HCT116 (cell line): ENCODE data around the gene IZUMO4. TPM values are rescaled to one million over a fixed set of nuclear protein-coding genes. Genes with fewer than 3 reads are reported as not detected.

Experiments
- ATAC-seq: fragments of 200-7000 bp; cut with Tn5 transposase; 2 replicates; pipeline ENCODE4 v1.9.1; 2020; ENCODE audit warnings: mild to moderate bottlenecking, moderate library complexity
- BruUV-seq: library from RNA; stranded (reverse); fragments of 400-500 nt; replicated peaks from 2 replicates; lab custom pipeline; 2021; lab: Mats Ljungman, UMichigan
- CTCF ChIA-PET: fragments of 300-600 bp; sonication (Branson Sonifier 250); formaldehyde crosslinking; loops from one replicate; lab custom pipeline; 2021; ENCODE audit warnings: antibody characterized with exemption; lab: Charles Lee
- POLR2A ChIA-PET: fragments of 300-600, 350-600 bp; sonication (Branson Sonifier 250); formaldehyde crosslinking; loops from one replicate; lab custom pipeline; 2021; ENCODE audit warnings: antibody characterized with exemption; lab: Charles Lee
- RAD21 ChIA-PET, 2 experiments: fragments of 300-600 bp; sonication (Branson Sonifier 250); formaldehyde crosslinking; loops; one replicate each; lab custom pipeline; 2023; ENCODE audit warnings: low total read pairs in 2 of 2; ENCODE audit not compliant: uncharacterized antibody in 2 of 2, unreplicated experiment in 2 of 2, low non-redundant PET in 1 of 2; lab: Charles Lee
- DNase-seq: peaks from one replicate; pipeline ENCODE4 v3.0.0-alpha.2; 2010; ENCODE audit warnings: low read depth, low spot score
- H2AFZ ChIP-seq: fragments of 200-600 bp; shearing (Covaris generic), sonication (generic); 2 replicates; pipeline ENCODE4 v1.6.1; 2017; ENCODE audit warnings: low read depth, mixed run types, mixed read lengths, antibody characterized with exemption, low read length; ENCODE audit not compliant: poor library complexity, severe bottlenecking
- H3K27ac ChIP-seq: 2 replicates; pipeline ENCODE4 v1.5.1; 2012; ENCODE audit warnings: low read depth, low read length
- H3K27me3 ChIP-seq: fragments of 200-600 bp; sonication (generic); 2 replicates; pipeline ENCODE4 v1.6.1; 2016; ENCODE audit warnings: mixed run types, low read length, mixed read lengths; ENCODE audit not compliant: insufficient read depth
- H3K36me3 ChIP-seq, 2 experiments: fragments of 200-500 bp in 1 of 2; fragments of 200-600 bp in 1 of 2; sonication (Bioruptor generic) in 1 of 2; sonication (generic) in 1 of 2; 2 replicates each; pipeline versions ENCODE4 v1.5.1 to v1.6.1; 2014 to 2016; ENCODE audit warnings: low read length in 2 of 2, inconsistent platforms in 1 of 2, mixed read lengths in 1 of 2, mixed run types in 1 of 2; ENCODE audit not compliant: insufficient read depth in 2 of 2, control insufficient read depth in 1 of 2
- H3K4me1 ChIP-seq, 2 experiments: fragments of 200-600 bp in 1 of 2; sonication (generic) in 1 of 2; 2 replicates each; pipeline versions ENCODE4 v1.5.1 to v1.6.1; 2012 to 2017; ENCODE audit warnings: low read length in 2 of 2, inconsistent platforms in 1 of 2, mild to moderate bottlenecking in 1 of 2, mixed read lengths in 1 of 2, mixed run types in 1 of 2, moderate library complexity in 1 of 2; ENCODE audit not compliant: insufficient read depth in 2 of 2, control insufficient read depth in 1 of 2
- H3K4me2 ChIP-seq: fragments of 200-600 bp; sonication (generic); 2 replicates; pipeline ENCODE4 v1.6.1; 2017; ENCODE audit warnings: mixed run types, low read length, mixed read lengths
- H3K4me3 ChIP-seq, 2 experiments: fragments of 200-600 bp in 1 of 2; sonication (generic) in 1 of 2; replicated peaks in 1 of 2; 2 replicates each; pipeline ENCODE4 v1.5.1; 2011 to 2016; ENCODE audit warnings: low read length in 2 of 2, control low read depth in 1 of 2, low read depth in 1 of 2, mild to moderate bottlenecking in 1 of 2, mixed read lengths in 1 of 2, mixed run types in 1 of 2
- H3K79me2 ChIP-seq: fragments of 200-600 bp; sonication (generic); 2 replicates; pipeline ENCODE4 v1.6.1; 2017; ENCODE audit warnings: mild to moderate bottlenecking, mixed run types, low read length, moderate library complexity, mixed read lengths; ENCODE audit not compliant: insufficient read depth
- H3K9ac ChIP-seq: fragments of 200-600 bp; sonication (generic); 2 replicates; pipeline ENCODE4 v1.6.1; 2016; ENCODE audit warnings: low read length, mixed read lengths
- H3K9me2 ChIP-seq: fragments of 200-600 bp; sonication (generic), shearing (Covaris generic); 2 replicates; pipeline ENCODE4 v1.6.1; 2017; ENCODE audit warnings: mixed run types, mild to moderate bottlenecking, moderate library complexity; ENCODE audit not compliant: insufficient read depth
- H3K9me3 ChIP-seq, 2 experiments: fragments of 200-500 bp in 1 of 2; fragments of 200-600 bp in 1 of 2; sonication (Bioruptor generic) in 1 of 2; sonication (generic) in 1 of 2; 2 replicates each; pipeline ENCODE4 v1.6.1; 2014 to 2017; ENCODE audit warnings: low read length in 2 of 2, mixed read lengths in 2 of 2, inconsistent platforms in 1 of 2, low read depth in 1 of 2, mild to moderate bottlenecking in 1 of 2, mixed run types in 1 of 2, moderate library complexity in 1 of 2; ENCODE audit not compliant: control insufficient read depth in 1 of 2, insufficient read depth in 1 of 2
- H4K20me1 ChIP-seq: fragments of 200-600 bp; sonication (generic), shearing (Covaris generic); 2 replicates; pipeline ENCODE4 v1.6.1; 2017; ENCODE audit warnings: mixed run types, mild to moderate bottlenecking, moderate library complexity; ENCODE audit not compliant: insufficient read depth
- ATF3 ChIP-seq: IDR thresholded peaks from 2 replicates; pipeline ENCODE4 v1.6.1; 2012
- CEBPB ChIP-seq: IDR thresholded peaks from 2 replicates; pipeline ENCODE4 v1.6.1; 2012; ENCODE audit warnings: low read depth
- EZH2 ChIP-seq: fragments of 200-600 bp; sonication (generic); IDR thresholded peaks from 2 replicates; pipeline ENCODE4 v1.6.1; 2017; ENCODE audit warnings: antibody characterized with exemption, mixed run types
- EZH2phosphoT487 ChIP-seq: fragments of 200-600 bp; IDR thresholded peaks from 2 replicates; pipeline ENCODE4 v1.6.1; 2018; ENCODE audit warnings: antibody characterized with exemption, borderline replicate concordance
- POLR2A ChIP-seq: IDR thresholded peaks from 2 replicates; pipeline ENCODE4 v1.7.0; 2011; ENCODE audit warnings: borderline replicate concordance; ENCODE audit not compliant: insufficient read depth, insufficient read length; ENCODE audit errors: extremely low read depth
- RAD21 ChIP-seq: IDR thresholded peaks from 2 replicates; pipeline ENCODE4 v1.6.1; 2012; ENCODE audit warnings: low read depth, mild to moderate bottlenecking
- REST ChIP-seq: IDR thresholded peaks from 2 replicates; pipeline ENCODE4 v1.6.1; 2012; ENCODE audit warnings: low read depth
- SIN3A ChIP-seq: IDR thresholded peaks from 2 replicates; pipeline ENCODE4 v1.6.1; 2012; ENCODE audit warnings: low read depth
- TCF7L2 ChIP-seq: IDR thresholded peaks from 2 replicates; pipeline ENCODE4 v1.7.0; 2011; ENCODE audit warnings: borderline replicate concordance, inconsistent platforms; ENCODE audit not compliant: insufficient read depth, insufficient read length; ENCODE audit errors: extremely low read depth
- intact Hi-C: fragments of 100-400 bp; cut with micrococcal nuclease; formaldehyde crosslinking; loops from 2 replicates; pipeline ENCODE4 v1.10.0; 2022
- total RNA-seq: library from RNA; stranded (reverse); gene quantifications from one replicate; pipeline ENCODE4 v1.2.1, GENCODE V29; 2021; ENCODE audit not compliant: unreplicated experiment
- TF ChIP-seq, protein P1 (sequence below): IDR thresholded peaks from 2 replicates; pipeline ENCODE4 v1.6.1; 2012
- TF ChIP-seq, protein P2 (sequence below): IDR thresholded peaks from 2 replicates; pipeline ENCODE4 v1.6.1; 2011; ENCODE audit warnings: mild to moderate bottlenecking, low read length, moderate library complexity; ENCODE audit not compliant: insufficient replicate concordance; ENCODE audit errors: extremely low read depth

IZUMO4 gene
- total RNA-seq, 1 experiment from 2014 or later: 6.1 TPM

GRCh38 chr19:2076526-2076944, 20.2 kb upstream of the IZUMO4 start:
- Histone ChIP-seq H3K9me2 (no peaks in the 10 kb centered on the region), H3K36me3 (peaks cover 3 to 4% of the 10 kb centered on the region in 2 experiments; a peak in 2 of 4 replicates), H3K27me3 (no peaks in the 10 kb centered on the region), H3K9me3 (no peaks in the 10 kb centered on the region), H3K4me1 (peaks cover 3 to 6% of the 10 kb centered on the region in 2 experiments; a peak in 2 of 4 replicates), H4K20me1 (no peaks in the 10 kb centered on the region), H3K79me2 (no peaks in the 10 kb centered on the region), H3K9ac (no peak overlapping the region), H2AFZ (no peak overlapping the region), H3K27ac (no peak overlapping the region), H3K4me3 (no peak overlapping the region), H3K4me2 (no peak overlapping the region)
- BruUV-seq: no TSS peak
- RAD21 ChIA-PET: no interaction called here
- no peak for ATAC-seq
- DNase-seq: no peak
- POLR2A ChIA-PET: no interaction called here
- TF ChIP-seq RAD21 (no peak), CEBPB (no peak), SIN3A (no peak), ATF3 (no peak), REST (no peak), EZH2phosphoT487 (no peak), POLR2A (no peak), TCF7L2 (no peak), EZH2 (no peak)
- TF ChIP-seq, protein P1, sequence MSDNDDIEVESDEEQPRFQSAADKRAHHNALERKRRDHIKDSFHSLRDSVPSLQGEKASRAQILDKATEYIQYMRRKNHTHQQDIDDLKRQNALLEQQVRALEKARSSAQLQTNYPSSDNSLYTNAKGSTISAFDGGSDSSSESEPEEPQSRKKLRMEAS: no peak
- TF ChIP-seq, protein P2, sequence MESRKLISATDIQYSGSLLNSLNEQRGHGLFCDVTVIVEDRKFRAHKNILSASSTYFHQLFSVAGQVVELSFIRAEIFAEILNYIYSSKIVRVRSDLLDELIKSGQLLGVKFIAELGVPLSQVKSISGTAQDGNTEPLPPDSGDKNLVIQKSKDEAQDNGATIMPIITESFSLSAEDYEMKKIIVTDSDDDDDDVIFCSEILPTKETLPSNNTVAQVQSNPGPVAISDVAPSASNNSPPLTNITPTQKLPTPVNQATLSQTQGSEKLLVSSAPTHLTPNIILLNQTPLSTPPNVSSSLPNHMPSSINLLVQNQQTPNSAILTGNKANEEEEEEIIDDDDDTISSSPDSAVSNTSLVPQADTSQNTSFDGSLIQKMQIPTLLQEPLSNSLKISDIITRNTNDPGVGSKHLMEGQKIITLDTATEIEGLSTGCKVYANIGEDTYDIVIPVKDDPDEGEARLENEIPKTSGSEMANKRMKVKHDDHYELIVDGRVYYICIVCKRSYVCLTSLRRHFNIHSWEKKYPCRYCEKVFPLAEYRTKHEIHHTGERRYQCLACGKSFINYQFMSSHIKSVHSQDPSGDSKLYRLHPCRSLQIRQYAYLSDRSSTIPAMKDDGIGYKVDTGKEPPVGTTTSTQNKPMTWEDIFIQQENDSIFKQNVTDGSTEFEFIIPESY: no peak
- intact Hi-C loops: no loop called here
- CTCF ChIA-PET: no interaction called here
